C4-2B (cell line): ENCODE measurements around the gene DHDDS.

Source experiments
- CTCF ChIP-seq: fragments of 450-650 bp; conservative IDR thresholded peaks from 2 replicates; pipeline ENCODE4 v1.5.1; 2017; ENCODE audit warnings: mild to moderate bottlenecking
- ZFX ChIP-seq: fragments of 450-650 bp; IDR thresholded peaks from 2 replicates; pipeline ENCODE4 v1.6.1; 2017

DNA sequence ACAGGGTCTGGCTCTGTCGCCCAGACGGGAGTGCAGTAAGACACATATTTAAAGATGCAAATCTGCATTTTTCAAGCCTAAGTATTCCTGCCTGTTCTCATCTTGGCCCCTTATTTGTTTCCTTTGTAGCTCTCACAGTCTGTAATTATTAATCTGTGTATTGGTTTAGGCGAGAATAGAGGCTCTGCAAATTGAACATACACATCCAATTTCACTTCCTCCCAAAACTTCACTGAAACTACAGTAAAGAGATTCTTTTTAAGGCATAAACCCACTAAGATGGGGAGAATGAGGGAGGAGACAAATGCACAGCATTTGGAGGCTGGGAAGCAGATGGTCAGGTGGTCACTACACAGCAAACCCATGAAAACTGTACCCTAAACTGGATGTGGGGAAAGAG lies 61.1 kb downstream of the DHDDS start:
- no peak for TF ChIP-seq CTCF
- no peak for TF ChIP-seq ZFX
